ENCODE results near the gene DNAJC16.

The DNAJC16 gene

GRCh38 chr1:15622712-15623373, 96.2 kb downstream of the DNAJC16 start:
- DNase-seq, result no peak

- no peak for DNase-seq
Observed at GRCh38 chr1:15623435-15623834, 96.8 kb downstream of the DNAJC16 start.

- no peak for DNase-seq
Observed at GRCh38 chr1:15624133-15624714, 97.6 kb downstream of the DNAJC16 start.

GRCh38 chr1:15625056-15625917, 98.6 kb downstream of the DNAJC16 start:
- DNase-seq, result no peak
